Activated T-cell treated with anti-CD3 and anti-CD28 coated beads for 1 hour (primary cell): ENCODE measurements around the gene STXBP3.

Source experiments
- DNase-seq: peaks from one replicate; pipeline ENCODE4 v3.0.0-alpha.2; 2020; ENCODE audit warnings: low read depth

STXBP3 gene

GRCh38 chr1:108843390-108844137, 97.1 kb downstream of the STXBP3 start:
- DNase-seq, result no peak

- no peak for DNase-seq
Measured at GRCh38 chr1:108845446-108845845, 99.0 kb downstream of the STXBP3 start.

- DNase-seq, result no peak
Measured at GRCh38 chr1:108845991-108846390, 99.5 kb downstream of the STXBP3 start.

GRCh38 chr1:108847494-108847893, 101.0 kb downstream of the STXBP3 start:
- DNase-seq, result no peak

GRCh38 chr1:108848806-108849205, 102.3 kb downstream of the STXBP3 start:
- no peak for DNase-seq

GRCh38 chr1:108850929-108851328, 104.5 kb downstream of the STXBP3 start:
- DNase-seq, result no peak

GRCh38 chr1:108851567-108851966, 105.1 kb downstream of the STXBP3 start:
- no peak for DNase-seq

- DNase-seq, result no peak
Measured at GRCh38 chr1:108852221-108852975, 105.9 kb downstream of the STXBP3 start.

GRCh38 chr1:108854221-108855019, 107.9 kb downstream of the STXBP3 start:
- no peak for DNase-seq

- no peak for DNase-seq
Measured at GRCh38 chr1:108856994-108857393, 110.5 kb downstream of the STXBP3 start, which contains the start of gene AKNAD1. Gene AKNAD1, minus strand, starts transcription at chr1:108857094. Its CDS starts 4,430 bp downstream, at chr1:108852664.

- DNase-seq, result no peak
Measured at GRCh38 chr1:108858230-108858950, 111.9 kb downstream of the STXBP3 start.
